GM19455 (cell line): ENCODE data around the gene NOBOX.
"Not testable (repeated sequence)": the region's sequence is repeated elsewhere in the genome, so short reads cannot be mapped to it uniquely, and the experiment has no call there.

Experiments
- ATAC-seq: cut with Tn5 transposase; IDR thresholded peaks from one replicate; pipeline ENCODE4 v1.9.1; 2021; ENCODE audit not compliant: unreplicated experiment

NOBOX gene

GRCh38 chr7:144403649-144404061 lies at the start of gene NOBOX:
NOBOX (minus strand) TSS chr7:144403693.
- ATAC-seq, result no peak

- ATAC-seq, result no peak
Observed at GRCh38 chr7:144452064-144452463, 48.6 kb upstream of the NOBOX start.

DNA sequence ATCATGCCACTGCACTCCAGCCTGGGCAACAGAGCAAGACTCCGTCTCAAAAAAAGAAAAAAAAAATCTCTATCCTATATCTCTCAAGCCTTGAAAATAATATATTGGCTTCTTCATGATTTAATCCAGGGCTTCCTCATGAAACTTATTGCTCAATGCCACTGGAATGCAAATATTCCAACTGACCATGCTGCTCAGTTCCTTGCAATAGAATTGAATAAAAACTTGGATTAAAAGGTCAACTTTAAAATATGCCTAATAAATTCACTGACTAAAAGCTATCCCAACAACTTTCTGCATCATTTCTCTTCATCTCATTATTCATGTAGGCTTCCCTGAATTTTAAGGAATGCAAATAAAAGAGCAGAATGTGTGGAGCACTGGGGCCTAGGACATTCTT lies 42.1 kb upstream of the NOBOX start:
- no peak for ATAC-seq

DNA sequence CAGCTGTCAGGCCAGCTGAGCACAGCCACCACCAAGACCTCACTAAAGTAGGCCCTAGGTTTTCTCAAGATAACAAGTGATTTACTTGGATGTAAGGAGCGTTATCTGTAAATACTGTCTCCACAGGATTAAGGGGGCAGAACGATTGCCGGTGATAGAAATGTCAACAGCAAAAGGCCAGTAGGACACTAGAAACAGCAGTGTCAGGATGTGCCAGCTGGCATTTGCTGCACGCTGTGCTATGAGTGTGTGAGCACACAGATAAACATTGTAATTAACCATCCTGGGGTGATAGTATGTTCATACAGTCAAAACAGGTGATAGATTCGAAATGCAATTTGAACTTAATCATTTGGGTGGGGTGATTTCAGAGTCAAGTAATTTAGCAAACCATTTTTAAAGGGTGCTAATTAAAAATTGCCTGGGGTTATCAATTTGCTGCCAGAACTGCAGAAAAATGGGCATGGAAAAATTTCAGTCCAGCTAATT lies 36.3 kb upstream of the NOBOX start:
- ATAC-seq, result no peak

DNA sequence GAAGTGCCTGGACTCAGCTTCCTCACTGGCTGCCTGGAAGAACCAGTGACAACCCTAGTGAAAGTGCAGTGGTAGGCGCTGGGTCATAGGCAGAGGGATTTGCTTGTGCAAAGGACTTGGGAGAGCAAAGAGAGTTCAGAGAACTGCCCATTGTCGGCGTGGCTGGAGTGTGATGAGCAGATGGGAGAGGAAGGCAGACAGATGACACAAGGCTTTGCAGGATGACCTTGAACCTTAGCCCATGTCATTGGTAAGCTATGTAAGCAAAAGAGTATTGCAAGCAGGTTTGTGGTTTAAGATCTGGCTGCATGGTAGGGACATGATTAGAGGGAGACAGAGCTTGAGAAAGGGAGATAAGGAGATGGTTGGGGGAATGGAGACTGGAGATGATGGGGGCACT lies 35.3 kb upstream of the NOBOX start:
- no peak for ATAC-seq

DNA sequence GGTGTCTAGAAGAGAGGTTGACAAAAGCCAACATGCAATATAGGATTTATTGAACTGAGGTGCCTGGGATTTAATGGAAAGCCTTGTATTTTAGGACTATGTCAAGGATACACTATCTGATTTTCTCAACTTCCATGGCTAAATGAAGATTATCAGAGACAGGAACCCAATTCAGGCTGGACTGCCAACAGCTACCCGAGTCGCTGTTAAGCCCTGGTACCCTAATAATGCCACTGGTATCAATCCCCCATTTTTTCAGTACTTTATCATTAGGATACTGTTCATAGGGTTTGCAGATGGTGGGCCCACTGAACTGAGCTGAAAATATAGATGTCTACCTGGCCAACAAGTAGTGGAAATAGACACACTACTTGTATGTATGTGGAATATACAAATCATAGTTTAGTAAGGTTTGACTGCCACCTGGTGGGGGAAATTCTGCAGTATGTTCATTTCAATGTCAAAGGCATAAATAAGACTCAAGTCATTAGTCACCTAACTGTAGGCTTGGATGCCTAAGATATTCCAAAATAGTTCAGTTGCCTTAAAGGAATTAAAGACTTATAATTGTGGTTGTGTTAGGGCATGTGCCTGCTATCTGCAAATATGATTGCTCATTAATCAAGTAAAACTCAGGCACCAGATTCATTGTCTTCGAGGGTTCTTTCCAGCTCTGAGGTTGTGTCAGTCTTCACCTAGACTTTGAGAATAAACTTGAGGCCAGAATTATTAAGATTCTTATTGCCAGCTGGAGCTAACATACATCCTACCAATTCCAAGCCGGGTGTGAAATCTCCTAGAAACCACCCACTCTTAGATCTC lies 34.1 kb upstream of the NOBOX start:
- ATAC-seq, result peak; percentile 74

GRCh38 chr7:144436500-144436899 lies 33.0 kb upstream of the NOBOX start:
- ATAC-seq, result no peak

DNA sequence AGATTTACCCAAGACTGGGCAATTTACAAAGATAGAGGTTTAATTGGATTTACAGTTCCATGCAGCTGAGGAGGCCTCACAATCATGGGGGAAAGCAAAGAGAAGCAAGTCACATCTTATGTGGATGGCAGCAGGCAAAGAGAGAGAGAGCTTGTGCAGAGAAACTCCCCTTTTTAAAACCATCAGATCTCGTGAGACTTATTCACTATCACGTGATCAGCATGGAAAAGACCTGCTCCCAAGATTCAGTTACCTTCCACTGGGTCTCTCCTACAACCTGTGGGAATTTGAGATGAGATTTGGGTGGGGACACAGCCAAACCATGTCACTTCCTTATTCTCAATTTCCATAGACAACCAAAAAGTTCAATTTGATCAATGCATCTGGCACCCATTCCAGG lies 24.9 kb upstream of the NOBOX start:
- no peak for ATAC-seq

GRCh38 chr7:144427539-144427938 lies 24.0 kb upstream of the NOBOX start:
- not testable (repeated sequence) for ATAC-seq

GRCh38 chr7:144418931-144419330 lies 15.4 kb upstream of the NOBOX start:
- not testable (repeated sequence) for ATAC-seq

DNA sequence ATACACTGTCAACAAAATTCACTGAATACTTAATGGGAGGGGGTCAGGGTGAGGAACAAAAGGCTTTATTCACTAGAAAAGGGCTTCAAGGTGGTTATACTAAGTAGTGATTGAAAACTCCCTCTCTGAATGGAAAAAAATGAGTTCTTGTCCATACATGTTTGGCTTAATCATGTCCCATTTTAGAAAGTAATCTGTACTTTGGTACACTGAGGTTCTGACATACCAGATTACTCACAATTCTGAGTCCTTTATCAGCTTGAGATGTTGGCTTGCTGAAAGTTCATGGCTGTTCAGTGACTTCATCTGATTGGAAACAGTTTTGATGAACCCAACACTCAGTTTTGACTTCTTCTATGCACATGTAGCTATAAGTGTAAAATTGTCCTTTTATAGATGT lies 12.8 kb upstream of the NOBOX start:
- no peak for ATAC-seq

- no peak for ATAC-seq
Observed at GRCh38 chr7:144415858-144416257, 12.4 kb upstream of the NOBOX start.

DNA sequence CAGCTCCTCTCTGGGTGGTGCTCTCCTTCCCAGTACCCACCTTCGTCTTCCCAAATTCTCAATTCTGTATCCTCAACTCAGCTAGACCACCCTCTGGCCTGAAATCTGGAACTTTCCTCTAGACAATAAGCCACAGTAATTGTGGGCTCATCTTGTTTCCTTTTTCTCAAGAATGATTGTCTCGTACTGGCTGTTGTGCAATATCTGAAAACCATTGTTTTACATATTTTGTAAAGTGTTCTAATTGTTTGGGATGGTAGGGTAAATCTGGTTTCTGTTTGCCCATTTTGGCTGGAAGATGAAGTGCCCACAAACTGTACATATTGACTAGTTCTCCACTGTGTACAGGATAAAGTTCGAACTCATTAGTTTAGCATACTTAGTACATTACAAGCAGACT lies 11.3 kb upstream of the NOBOX start:
- no peak for ATAC-seq

GRCh38 chr7:144410441-144410840 lies 6.9 kb upstream of the NOBOX start:
- no peak for ATAC-seq

GRCh38 chr7:144408121-144408520 lies 4.6 kb upstream of the NOBOX start:
- ATAC-seq, result no peak

DNA sequence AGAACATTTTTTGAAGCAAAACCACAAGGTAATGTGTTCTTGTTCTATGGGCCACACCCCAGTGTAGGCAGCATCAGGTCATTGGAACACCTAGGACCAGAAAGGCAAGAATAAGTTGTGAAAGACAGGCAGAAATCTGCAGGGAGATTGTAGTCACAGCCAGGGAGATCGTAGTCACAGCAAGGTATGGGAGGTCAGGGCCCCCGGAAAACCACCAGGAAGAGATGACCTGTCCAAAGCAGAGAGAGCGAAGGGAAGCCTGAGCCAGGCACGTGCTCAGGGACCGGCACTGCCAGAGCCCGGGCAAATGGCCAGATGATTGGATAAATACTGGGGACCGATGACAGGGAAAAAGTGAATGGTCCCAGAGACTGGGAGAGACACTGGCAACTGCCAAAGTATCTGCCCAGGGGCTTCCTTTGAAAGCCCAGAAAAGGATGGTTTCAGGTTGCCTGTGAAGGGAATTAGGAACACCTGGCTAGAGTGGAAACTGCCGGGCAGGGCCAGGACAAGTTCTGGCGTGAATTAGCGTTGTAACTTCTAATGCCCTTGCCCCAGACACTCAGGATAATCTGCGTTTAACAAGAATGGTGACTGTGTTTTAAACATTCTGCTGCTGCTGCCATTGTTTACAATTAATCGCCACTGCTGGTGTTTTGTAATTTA lies 3.9 kb upstream of the NOBOX start:
- ATAC-seq, result no peak

DNA sequence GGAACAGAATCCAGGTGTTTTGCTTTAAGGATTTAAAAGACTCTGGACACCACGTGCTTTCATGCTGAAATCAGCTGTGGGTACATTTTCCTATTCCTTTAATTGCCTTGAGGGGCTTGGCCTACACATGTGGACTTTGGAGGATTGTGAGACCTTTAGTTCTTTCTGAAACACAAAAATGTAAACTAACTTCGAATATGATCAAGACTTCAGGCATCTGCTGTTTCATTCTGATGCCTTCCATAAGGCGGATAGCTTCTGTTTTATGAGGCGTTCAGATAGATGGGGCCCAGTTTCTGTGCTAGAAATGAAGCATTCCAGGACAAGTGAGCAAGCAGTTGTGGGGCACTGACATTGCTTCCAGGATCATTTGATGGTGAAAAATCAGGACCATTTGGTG lies 1.5 kb upstream of the NOBOX start:
- no peak for ATAC-seq

- ATAC-seq, result no peak
Observed at GRCh38 chr7:144403102-144403501, 391 bp downstream of the NOBOX start.

- ATAC-seq, result no peak
Observed at GRCh38 chr7:144401490-144401889, 2.0 kb downstream of the NOBOX start.

- no peak for ATAC-seq
Observed at GRCh38 chr7:144399946-144400345, 3.5 kb downstream of the NOBOX start.

GRCh38 chr7:144398911-144399310 lies 4.6 kb downstream of the NOBOX start:
- no peak for ATAC-seq

DNA sequence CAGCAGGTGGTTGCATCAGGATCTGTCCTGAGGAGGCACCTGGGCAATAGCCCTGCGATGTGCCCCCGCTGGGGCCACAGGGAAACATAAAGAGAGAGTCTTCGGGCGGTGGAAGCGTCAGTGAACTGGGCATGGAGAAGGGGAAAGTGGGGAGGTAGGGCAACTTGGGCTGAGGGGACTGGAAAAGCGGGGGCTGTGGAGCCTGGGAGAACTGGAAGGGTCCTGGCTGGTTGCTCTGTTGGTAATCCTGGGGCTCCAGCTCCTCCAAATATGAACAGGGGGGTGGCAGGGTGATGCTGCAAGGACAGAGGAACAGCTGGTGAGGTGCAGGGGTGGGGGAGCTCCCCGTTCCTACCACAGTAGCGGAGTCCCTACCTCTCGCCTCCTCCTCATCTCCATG lies 5.2 kb downstream of the NOBOX start:
- no peak for ATAC-seq
